Neural cell (in vitro differentiated cells): Measurements from ENCODE around the gene ZWINT.

Experiments
- TF ChIP-seq, protein P1 (sequence below): fragments of 450-650 bp; IDR thresholded peaks from 2 replicates; pipeline ENCODE4 v1.5.1; 2014; ENCODE audit warnings: antibody characterized with exemption, mild to moderate bottlenecking, moderate library complexity; ENCODE audit not compliant: poor library complexity, severe bottlenecking
- TF ChIP-seq, protein P2 (sequence below): IDR thresholded peaks from 2 replicates; pipeline ENCODE4 v1.6.1; 2012; ENCODE audit warnings: borderline replicate concordance

DNA sequence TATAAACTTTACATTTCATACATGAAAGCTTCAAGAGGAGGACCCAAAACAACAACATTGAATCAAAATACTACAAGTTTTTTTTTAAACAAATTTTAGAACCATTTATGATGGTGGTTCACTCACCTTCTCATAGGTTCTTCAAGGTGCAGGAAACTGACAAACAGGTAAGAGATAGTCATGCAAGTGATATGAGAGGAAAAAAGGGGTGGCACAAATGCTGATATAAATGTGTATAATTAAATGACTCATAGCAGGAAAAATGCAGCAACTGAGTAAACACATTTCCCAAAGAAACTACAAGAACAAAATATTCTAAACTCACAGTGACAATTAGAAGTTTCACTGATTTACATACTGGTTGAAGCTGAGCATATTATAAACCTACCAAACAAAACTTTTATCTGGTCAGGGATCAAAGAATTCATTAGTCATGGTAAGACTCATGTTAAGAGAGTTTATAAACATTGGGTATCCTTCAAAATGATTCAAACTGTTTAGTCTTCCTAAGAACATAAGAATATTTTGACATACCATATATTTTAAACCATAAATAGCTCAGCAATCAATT lies 14.1 kb downstream of the ZWINT start:
- TF ChIP-seq, protein P1, sequence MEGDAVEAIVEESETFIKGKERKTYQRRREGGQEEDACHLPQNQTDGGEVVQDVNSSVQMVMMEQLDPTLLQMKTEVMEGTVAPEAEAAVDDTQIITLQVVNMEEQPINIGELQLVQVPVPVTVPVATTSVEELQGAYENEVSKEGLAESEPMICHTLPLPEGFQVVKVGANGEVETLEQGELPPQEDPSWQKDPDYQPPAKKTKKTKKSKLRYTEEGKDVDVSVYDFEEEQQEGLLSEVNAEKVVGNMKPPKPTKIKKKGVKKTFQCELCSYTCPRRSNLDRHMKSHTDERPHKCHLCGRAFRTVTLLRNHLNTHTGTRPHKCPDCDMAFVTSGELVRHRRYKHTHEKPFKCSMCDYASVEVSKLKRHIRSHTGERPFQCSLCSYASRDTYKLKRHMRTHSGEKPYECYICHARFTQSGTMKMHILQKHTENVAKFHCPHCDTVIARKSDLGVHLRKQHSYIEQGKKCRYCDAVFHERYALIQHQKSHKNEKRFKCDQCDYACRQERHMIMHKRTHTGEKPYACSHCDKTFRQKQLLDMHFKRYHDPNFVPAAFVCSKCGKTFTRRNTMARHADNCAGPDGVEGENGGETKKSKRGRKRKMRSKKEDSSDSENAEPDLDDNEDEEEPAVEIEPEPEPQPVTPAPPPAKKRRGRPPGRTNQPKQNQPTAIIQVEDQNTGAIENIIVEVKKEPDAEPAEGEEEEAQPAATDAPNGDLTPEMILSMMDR: no peak
- TF ChIP-seq, protein P2, sequence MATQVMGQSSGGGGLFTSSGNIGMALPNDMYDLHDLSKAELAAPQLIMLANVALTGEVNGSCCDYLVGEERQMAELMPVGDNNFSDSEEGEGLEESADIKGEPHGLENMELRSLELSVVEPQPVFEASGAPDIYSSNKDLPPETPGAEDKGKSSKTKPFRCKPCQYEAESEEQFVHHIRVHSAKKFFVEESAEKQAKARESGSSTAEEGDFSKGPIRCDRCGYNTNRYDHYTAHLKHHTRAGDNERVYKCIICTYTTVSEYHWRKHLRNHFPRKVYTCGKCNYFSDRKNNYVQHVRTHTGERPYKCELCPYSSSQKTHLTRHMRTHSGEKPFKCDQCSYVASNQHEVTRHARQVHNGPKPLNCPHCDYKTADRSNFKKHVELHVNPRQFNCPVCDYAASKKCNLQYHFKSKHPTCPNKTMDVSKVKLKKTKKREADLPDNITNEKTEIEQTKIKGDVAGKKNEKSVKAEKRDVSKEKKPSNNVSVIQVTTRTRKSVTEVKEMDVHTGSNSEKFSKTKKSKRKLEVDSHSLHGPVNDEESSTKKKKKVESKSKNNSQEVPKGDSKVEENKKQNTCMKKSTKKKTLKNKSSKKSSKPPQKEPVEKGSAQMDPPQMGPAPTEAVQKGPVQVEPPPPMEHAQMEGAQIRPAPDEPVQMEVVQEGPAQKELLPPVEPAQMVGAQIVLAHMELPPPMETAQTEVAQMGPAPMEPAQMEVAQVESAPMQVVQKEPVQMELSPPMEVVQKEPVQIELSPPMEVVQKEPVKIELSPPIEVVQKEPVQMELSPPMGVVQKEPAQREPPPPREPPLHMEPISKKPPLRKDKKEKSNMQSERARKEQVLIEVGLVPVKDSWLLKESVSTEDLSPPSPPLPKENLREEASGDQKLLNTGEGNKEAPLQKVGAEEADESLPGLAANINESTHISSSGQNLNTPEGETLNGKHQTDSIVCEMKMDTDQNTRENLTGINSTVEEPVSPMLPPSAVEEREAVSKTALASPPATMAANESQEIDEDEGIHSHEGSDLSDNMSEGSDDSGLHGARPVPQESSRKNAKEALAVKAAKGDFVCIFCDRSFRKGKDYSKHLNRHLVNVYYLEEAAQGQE: no peak
